Measurements from ENCODE around the gene DMXL2.

The DMXL2 gene

GRCh38 chr15:51494411-51495314 is 127.9 kb downstream of the DMXL2 start:
- Histone ChIP-seq H3K27ac (replicated peaks; ENCODE audit: low read length) (no peak overlapping the region), H2AK5ac (ENCODE audit: low read depth, low read length) (no peak overlapping the region), H3K9me3 (replicated peaks in 1 of 2; ENCODE audit: control insufficient read depth in 2 of 2, insufficient read depth in 1 of 2, low read depth in 1 of 2, low read length in 2 of 2) (no peaks in the 10 kb centered on the region), H3K14ac (ENCODE audit: low read length) (no peak overlapping the region), H3K27me3 (ENCODE audit: control insufficient read depth in 3 of 3, insufficient read depth in 3 of 3, low read depth in 1 of 3, low read length in 3 of 3) (no peaks in the 10 kb centered on the region), H4K91ac (ENCODE audit: low read depth, low read length, poor library complexity) (no peak overlapping the region), H2BK120ac (ENCODE audit: low read depth, low read length) (no peak overlapping the region), H3K9ac (ENCODE audit: low read depth, low read length, poor library complexity) (no peak overlapping the region), H3K23ac (ENCODE audit: low read depth, low read length, poor library complexity) (no peak overlapping the region), H3K4ac (ENCODE audit: low read length) (no peak overlapping the region), H2BK5ac (ENCODE audit: low read length) (no peak overlapping the region), H3K4me2 (ENCODE audit: insufficient read depth, low read length, poor library complexity, severe bottlenecking) (no peak overlapping the region), H3K79me1 (ENCODE audit: low read depth, low read length) (no peaks in the 10 kb centered on the region), H2AFZ (ENCODE audit: low read length) (no peak overlapping the region), H2BK12ac (ENCODE audit: low read length) (no peak overlapping the region), H4K8ac (ENCODE audit: low read depth, low read length) (no peak overlapping the region), H2BK15ac (ENCODE audit: low read length) (no peak overlapping the region), H3K4me1 (ENCODE audit: control insufficient read depth in 2 of 2, insufficient read depth in 1 of 2, low read depth in 1 of 2, low read length in 2 of 2) (no peaks in the 10 kb centered on the region), H3K36me3 (replicated peaks in 1 of 2; ENCODE audit: control insufficient read depth in 2 of 2, insufficient read depth in 2 of 2, low read length in 2 of 2) (peaks cover 0 to 18% of the 10 kb centered on the region in 2 donors), H3K4me3 (ENCODE audit: low read length in 2 of 2) (no peak overlapping the region), H3K18ac (ENCODE audit: low read length) (no peak overlapping the region)
- DNase-seq (ENCODE audit: low spot score), result no peak
- no CpG with 5 or more reads among the region's 9 CpGs for WGBS, 2 donors (ENCODE audit: extremely low coverage in 2 of 2, insufficient read length in 2 of 2, insufficient replicate concordance in 1 of 2)

DNA sequence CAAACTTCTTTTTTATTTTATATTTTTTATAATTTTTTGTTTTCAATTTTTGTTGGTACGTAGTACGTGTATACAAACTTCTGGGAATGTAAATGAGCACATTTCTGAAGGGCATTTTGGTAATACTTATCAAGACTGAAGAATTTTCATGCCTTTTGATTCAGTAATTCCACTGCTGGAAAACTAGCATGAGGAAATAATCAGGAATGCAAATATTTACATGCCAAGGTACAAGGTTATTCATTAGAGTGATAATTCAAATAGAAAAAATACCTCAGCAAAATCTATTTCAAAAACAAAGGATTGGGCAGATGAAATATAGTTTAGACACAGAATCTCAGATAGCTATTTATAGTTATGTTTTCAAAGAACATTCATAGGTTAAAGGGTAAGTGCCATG is 128.7 kb downstream of the DMXL2 start:
- H3K4me3 ChIP-seq (ENCODE audit: low read length in 2 of 2), result no peak overlapping the region
- no peak overlapping the region for H3K9ac ChIP-seq (ENCODE audit: low read depth, low read length, poor library complexity)
- H4K91ac ChIP-seq (ENCODE audit: low read depth, low read length, poor library complexity), result no peak overlapping the region
- no peaks in the 10 kb centered on the region for H3K4me1 ChIP-seq (ENCODE audit: control insufficient read depth in 2 of 2, insufficient read depth in 1 of 2, low read depth in 1 of 2, low read length in 2 of 2)
- H3K9me3 ChIP-seq (replicated peaks in 1 of 2; ENCODE audit: control insufficient read depth in 2 of 2, insufficient read depth in 1 of 2, low read depth in 1 of 2, low read length in 2 of 2), result no peaks in the 10 kb centered on the region
- no peak overlapping the region for H3K18ac ChIP-seq (ENCODE audit: low read length)
- H2BK12ac ChIP-seq (ENCODE audit: low read length), result no peak overlapping the region
- H2BK120ac ChIP-seq (ENCODE audit: low read depth, low read length), result no peak overlapping the region
- H3K4me2 ChIP-seq (ENCODE audit: insufficient read depth, low read length, poor library complexity, severe bottlenecking), result no peak overlapping the region
- no peak overlapping the region for H3K27ac ChIP-seq (replicated peaks; ENCODE audit: low read length)
- H3K23ac ChIP-seq (ENCODE audit: low read depth, low read length, poor library complexity), result no peak overlapping the region
- no peak overlapping the region for H2AK5ac ChIP-seq (ENCODE audit: low read depth, low read length)
- H2BK5ac ChIP-seq (ENCODE audit: low read length), result no peak overlapping the region
- DNase-seq (ENCODE audit: low spot score), result no peak
- no peaks in the 10 kb centered on the region for H3K27me3 ChIP-seq (ENCODE audit: control insufficient read depth in 3 of 3, insufficient read depth in 3 of 3, low read depth in 1 of 3, low read length in 3 of 3)
- H3K79me1 ChIP-seq (ENCODE audit: low read depth, low read length), result no peaks in the 10 kb centered on the region
- H3K14ac ChIP-seq (ENCODE audit: low read length), result no peak overlapping the region
- no peak overlapping the region for H2AFZ ChIP-seq (ENCODE audit: low read length)
- H4K8ac ChIP-seq (ENCODE audit: low read depth, low read length), result no peak overlapping the region
- no peak overlapping the region for H3K4ac ChIP-seq (ENCODE audit: low read length)
- no CpG with 5 or more reads among the region's 2 CpGs for WGBS, 2 donors (ENCODE audit: extremely low coverage in 2 of 2, insufficient read length in 2 of 2, insufficient replicate concordance in 1 of 2)
- peaks cover 0 to 20% of the 10 kb centered on the region in 2 donors for H3K36me3 ChIP-seq (replicated peaks in 1 of 2; ENCODE audit: control insufficient read depth in 2 of 2, insufficient read depth in 2 of 2, low read length in 2 of 2)
- H2BK15ac ChIP-seq (ENCODE audit: low read length), result no peak overlapping the region

- no peak overlapping the region for H2BK120ac ChIP-seq (ENCODE audit: low read depth, low read length)
- H3K4me1 ChIP-seq (ENCODE audit: control insufficient read depth in 2 of 2, insufficient read depth in 1 of 2, low read depth in 1 of 2, low read length in 2 of 2), result no peaks in the 10 kb centered on the region
- no peak for DNase-seq (ENCODE audit: low spot score)
- no peak overlapping the region for H2BK12ac ChIP-seq (ENCODE audit: low read length)
- H3K23ac ChIP-seq (ENCODE audit: low read depth, low read length, poor library complexity), result no peak overlapping the region
- H4K91ac ChIP-seq (ENCODE audit: low read depth, low read length, poor library complexity), result no peak overlapping the region
- no peak overlapping the region for H2AFZ ChIP-seq (ENCODE audit: low read length)
- H3K27ac ChIP-seq (replicated peaks; ENCODE audit: low read length), result no peak overlapping the region
- no peaks in the 10 kb centered on the region for H3K27me3 ChIP-seq (ENCODE audit: control insufficient read depth in 3 of 3, insufficient read depth in 3 of 3, low read depth in 1 of 3, low read length in 3 of 3)
- no CpG with 5 or more reads among the region's 4 CpGs for WGBS, 2 donors (ENCODE audit: extremely low coverage in 2 of 2, insufficient read length in 2 of 2, insufficient replicate concordance in 1 of 2)
- no peak overlapping the region for H3K9ac ChIP-seq (ENCODE audit: low read depth, low read length, poor library complexity)
- H4K8ac ChIP-seq (ENCODE audit: low read depth, low read length), result no peak overlapping the region
- H2AK5ac ChIP-seq (ENCODE audit: low read depth, low read length), result no peak overlapping the region
- H3K9me3 ChIP-seq (replicated peaks in 1 of 2; ENCODE audit: control insufficient read depth in 2 of 2, insufficient read depth in 1 of 2, low read depth in 1 of 2, low read length in 2 of 2), result no peaks in the 10 kb centered on the region
- H3K18ac ChIP-seq (ENCODE audit: low read length), result no peak overlapping the region
- no peaks in the 10 kb centered on the region for H3K79me1 ChIP-seq (ENCODE audit: low read depth, low read length)
- H2BK5ac ChIP-seq (ENCODE audit: low read length), result no peak overlapping the region
- H2BK15ac ChIP-seq (ENCODE audit: low read length), result no peak overlapping the region
- peaks cover 0 to 22% of the 10 kb centered on the region in 2 donors for H3K36me3 ChIP-seq (replicated peaks in 1 of 2; ENCODE audit: control insufficient read depth in 2 of 2, insufficient read depth in 2 of 2, low read length in 2 of 2)
- no peak overlapping the region for H3K4me2 ChIP-seq (ENCODE audit: insufficient read depth, low read length, poor library complexity, severe bottlenecking)
- H3K14ac ChIP-seq (ENCODE audit: low read length), result no peak overlapping the region
- H3K4me3 ChIP-seq (ENCODE audit: low read length in 2 of 2), result no peak overlapping the region
- no peak overlapping the region for H3K4ac ChIP-seq (ENCODE audit: low read length)
Observed at GRCh38 chr15:51492528-51492927, 130.0 kb downstream of the DMXL2 start.

DNA sequence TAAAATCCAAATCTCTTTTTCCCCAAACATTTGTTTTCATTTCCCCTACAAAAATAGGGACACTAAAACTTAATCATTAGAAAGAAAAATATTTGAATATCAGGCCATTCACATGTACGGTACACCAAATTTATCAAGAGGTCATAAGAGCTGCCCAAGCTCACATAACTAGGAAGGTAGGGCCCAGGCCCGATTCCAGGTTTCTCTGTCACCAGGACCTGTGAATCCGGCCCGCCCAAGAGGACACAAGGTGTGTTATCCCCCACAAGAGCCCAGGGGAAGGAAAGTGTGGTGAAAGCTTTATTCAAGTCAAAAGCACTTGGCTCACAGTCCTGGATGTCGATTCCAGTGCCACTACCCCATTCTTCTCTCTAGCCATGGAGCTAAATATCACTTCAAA is 130.6 kb downstream of the DMXL2 start:
- Histone ChIP-seq H2BK15ac (ENCODE audit: low read length) (no peak overlapping the region), H4K91ac (ENCODE audit: low read depth, low read length, poor library complexity) (no peak overlapping the region), H3K4me2 (ENCODE audit: insufficient read depth, low read length, poor library complexity, severe bottlenecking) (no peak overlapping the region), H2AK5ac (ENCODE audit: low read depth, low read length) (no peak overlapping the region), H2BK12ac (ENCODE audit: low read length) (no peak overlapping the region), H3K23ac (ENCODE audit: low read depth, low read length, poor library complexity) (no peak overlapping the region), H3K36me3 (replicated peaks in 1 of 2; ENCODE audit: control insufficient read depth in 2 of 2, insufficient read depth in 2 of 2, low read length in 2 of 2) (peaks cover 0 to 28% of the 10 kb centered on the region in 2 donors), H4K8ac (ENCODE audit: low read depth, low read length) (no peak overlapping the region), H3K14ac (ENCODE audit: low read length) (no peak overlapping the region), H2BK5ac (ENCODE audit: low read length) (no peak overlapping the region), H3K79me1 (ENCODE audit: low read depth, low read length) (no peaks in the 10 kb centered on the region), H3K9ac (ENCODE audit: low read depth, low read length, poor library complexity) (no peak overlapping the region), H2AFZ (ENCODE audit: low read length) (no peak overlapping the region), H3K9me3 (replicated peaks in 1 of 2; ENCODE audit: control insufficient read depth in 2 of 2, insufficient read depth in 1 of 2, low read depth in 1 of 2, low read length in 2 of 2) (no peaks in the 10 kb centered on the region), H3K27me3 (ENCODE audit: control insufficient read depth in 3 of 3, insufficient read depth in 3 of 3, low read depth in 1 of 3, low read length in 3 of 3) (no peaks in the 10 kb centered on the region), H3K4ac (ENCODE audit: low read length) (no peak overlapping the region), H3K4me1 (ENCODE audit: control insufficient read depth in 2 of 2, insufficient read depth in 1 of 2, low read depth in 1 of 2, low read length in 2 of 2) (no peaks in the 10 kb centered on the region), H3K27ac (replicated peaks; ENCODE audit: low read length) (no peak overlapping the region), H2BK120ac (ENCODE audit: low read depth, low read length) (no peak overlapping the region), H3K18ac (ENCODE audit: low read length) (no peak overlapping the region), H3K4me3 (ENCODE audit: low read length in 2 of 2) (no peak overlapping the region)
- no CpG with 5 or more reads among the region's 5 CpGs for WGBS, 2 donors (ENCODE audit: extremely low coverage in 2 of 2, insufficient read length in 2 of 2, insufficient replicate concordance in 1 of 2)
- no peak for DNase-seq (ENCODE audit: low spot score)
